Keratinocyte (primary cell): ENCODE data around the gene MXI1. TPM values are rescaled to one million over a fixed set of nuclear protein-coding genes. Genes with fewer than 3 reads are reported as not detected.
A peak's percentile ranks its signal among the peaks of the same experiment; 100 is the strongest.

Experiments
- DNase-seq: peaks from one replicate; pipeline ENCODE4 v3.0.0-alpha.2; 2011; ENCODE audit warnings: low read depth, missing footprints, low spot score
- FAIRE-seq: peaks from 2 replicates; lab custom pipeline; 2011; peaks lifted over from hg19 to GRCh38; lab: Jason Lieb, UNC
- H2AFZ ChIP-seq: 2 replicates; pipeline ENCODE4 v1.6.0; 2012; ENCODE audit warnings: low read length, control low read depth, inconsistent platforms; ENCODE audit not compliant: control insufficient read depth
- H3K27ac ChIP-seq: 2 replicates; pipeline ENCODE4 v1.5.1; 2011; ENCODE audit warnings: low read length; ENCODE audit not compliant: control insufficient read depth, insufficient read depth
- H3K27me3 ChIP-seq: 3 replicates; pipeline ENCODE4 v1.6.0; 2011; ENCODE audit warnings: low read length; ENCODE audit not compliant: control insufficient read depth, insufficient read depth; ENCODE audit errors: extremely low read depth
- H3K36me3 ChIP-seq, 2 experiments: 2 replicates in 1 of 2; 3 replicates in 1 of 2; pipeline ENCODE4 v1.5.1; 2011; ENCODE audit warnings: low read length in 2 of 2, mild to moderate bottlenecking in 1 of 2; ENCODE audit not compliant: control insufficient read depth in 2 of 2, insufficient read depth in 2 of 2; ENCODE audit errors: extremely low read depth in 1 of 2
- H3K4me1 ChIP-seq: 3 replicates; pipeline ENCODE4 v1.5.1; 2011; ENCODE audit warnings: low read length; ENCODE audit not compliant: control insufficient read depth, insufficient read depth; ENCODE audit errors: extremely low read depth
- H3K4me2 ChIP-seq: 3 replicates; pipeline ENCODE4 v1.6.0; 2011; ENCODE audit warnings: low read depth, low read length; ENCODE audit not compliant: control insufficient read depth, insufficient read depth; ENCODE audit errors: extremely low read depth
- H3K4me3 ChIP-seq, 3 experiments: fragments of 200-600 bp in 1 of 3; sonication (generic) in 1 of 3; 2 replicates in 2 of 3; 3 replicates in 1 of 3; pipeline ENCODE4 v1.5.1; 2011 to 2016; ENCODE audit warnings: low read length in 3 of 3, mild to moderate bottlenecking in 3 of 3, control low read depth in 2 of 3, inconsistent platforms in 1 of 3, low read depth in 1 of 3, mixed read lengths in 1 of 3, mixed run types in 1 of 3, moderate library complexity in 1 of 3; ENCODE audit not compliant: control insufficient read depth in 2 of 3, insufficient read depth in 2 of 3; ENCODE audit errors: extremely low read depth in 1 of 3
- H3K79me2 ChIP-seq: 2 replicates; pipeline ENCODE4 v1.6.0; 2012; ENCODE audit warnings: low read length; ENCODE audit not compliant: control insufficient read depth, insufficient read depth
- H3K9ac ChIP-seq: 3 replicates; pipeline ENCODE4 v1.6.0; 2011; ENCODE audit warnings: low read length; ENCODE audit not compliant: control insufficient read depth, insufficient read depth; ENCODE audit errors: extremely low read depth
- H3K9me1 ChIP-seq: 3 replicates; pipeline ENCODE4 v1.6.0; 2011; ENCODE audit warnings: low read length; ENCODE audit not compliant: control insufficient read depth, insufficient read depth; ENCODE audit errors: extremely low read depth
- H3K9me3 ChIP-seq: 2 replicates; pipeline ENCODE4 v1.5.1; 2012; ENCODE audit warnings: low read depth, low read length; ENCODE audit not compliant: control insufficient read depth
- H4K20me1 ChIP-seq: 3 replicates; pipeline ENCODE4 v1.6.0; 2011; ENCODE audit warnings: low read length; ENCODE audit not compliant: control insufficient read depth, insufficient read depth; ENCODE audit errors: extremely low read depth
- EZH2 ChIP-seq: IDR thresholded peaks from one replicate; pipeline ENCODE4 v1.6.1; 2012; ENCODE audit warnings: inconsistent platforms, mild to moderate bottlenecking, low read length, moderate library complexity
- dilution Hi-C: fragments of 300-500 bp; cut with MboI; formaldehyde crosslinking; loops from one replicate; pipeline ENCODE4 v1.7.0; 2020; ENCODE audit warnings: low sequenced_read_pairs; ENCODE audit not compliant: extremely low pct_ligation_motif_present
- polyA plus RNA-seq, 5 experiments: library from polyadenylated mRNA; depleted of rRNA in 3 of 5; stranded (reverse) in 3 of 5; stranded (forward) in 1 of 5; unstranded in 1 of 5; fragments of >200 nt; gene quantifications; 1 replicate in 1 of 5; 2 replicates in 3 of 5; 3 replicates in 1 of 5; pipeline versions ENCODE4 v1.2.1 to v1.2.3, GENCODE V29; 2011 to 2012; ENCODE audit warnings: missing spikeins in 2 of 5, low read depth in 1 of 5, low replicate concordance in 1 of 5
- TF ChIP-seq, protein P1 (sequence below), 3 experiments: IDR thresholded peaks in 1 of 3; conservative IDR thresholded peaks in 1 of 3; optimal IDR thresholded peaks in 1 of 3; 2 replicates in 2 of 3; 3 replicates in 1 of 3; pipeline versions ENCODE3 to v1.5.1; 2011; ENCODE audit warnings: low read length in 3 of 3, mild to moderate bottlenecking in 3 of 3, moderate library complexity in 2 of 3, control low read depth in 1 of 3, inconsistent platforms in 1 of 3; ENCODE audit not compliant: insufficient read depth in 2 of 3; ENCODE audit errors: extremely low read depth in 1 of 3

MXI1 gene
- polyA plus RNA-seq, 1 donor (not counting 4 experiments of a cell fraction or from before 2014, with no cell fraction given), result 17.8 TPM

DNA sequence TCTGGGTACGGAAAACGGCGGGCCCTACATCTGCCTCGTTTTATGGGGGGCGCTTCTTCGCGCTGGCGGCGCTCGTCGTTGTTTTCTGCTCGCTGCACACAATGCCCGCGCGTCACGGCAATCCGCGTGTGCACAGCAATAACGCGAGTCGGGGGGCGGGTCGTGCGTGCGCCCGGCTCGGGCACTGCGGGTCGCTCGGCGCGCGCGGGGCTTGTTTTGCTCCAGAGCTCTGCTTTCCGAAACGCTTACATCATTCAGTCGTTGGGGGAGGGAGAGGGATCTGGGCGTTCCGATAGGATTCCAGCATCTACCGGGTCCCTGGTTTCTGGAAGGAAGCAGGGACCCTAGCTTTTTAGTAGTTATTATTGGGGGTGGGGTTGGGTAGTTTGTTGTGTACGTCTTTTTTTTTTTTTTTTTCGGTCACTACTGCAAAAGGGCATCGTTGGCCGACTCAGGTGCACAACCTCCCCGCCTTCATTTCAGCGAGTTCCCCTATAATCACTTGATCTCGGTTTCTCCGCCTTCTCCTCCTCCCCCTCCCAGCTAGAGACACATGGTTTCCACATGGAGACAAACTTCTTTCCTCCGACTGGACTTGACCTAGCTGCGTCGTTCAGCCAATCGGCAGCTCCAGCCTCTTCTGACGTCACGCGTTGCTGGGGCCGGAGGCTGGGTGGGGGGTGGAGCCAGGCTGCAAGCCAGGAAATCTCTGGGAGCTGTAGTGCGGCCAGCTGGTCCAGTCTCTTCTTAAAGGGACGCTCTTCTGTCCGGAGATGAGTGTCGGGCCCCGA lies 3.5 kb downstream of the MXI1 start:
- FAIRE-seq, result peak; percentile 81
- no peaks in the 10 kb centered on the region for H4K20me1 ChIP-seq
- peak; percentile 92 for DNase-seq
- H3K4me1 ChIP-seq, result peaks cover 15% of the 10 kb centered on the region
- peak overlapping the region; percentile 97 for H2AFZ ChIP-seq
- dilution Hi-C loops, result no loop called here
- peak overlapping the region; percentile 59 to 88 (median 85) for H3K4me3 ChIP-seq
- no peaks in the 10 kb centered on the region for H3K9me3 ChIP-seq
- H3K9me1 ChIP-seq, result no peaks in the 10 kb centered on the region
- peak overlapping the region; percentile 100 for H3K4me2 ChIP-seq
- H3K9ac ChIP-seq, result peak overlapping the region; percentile 91
- no peaks in the 10 kb centered on the region for H3K79me2 ChIP-seq
- TF ChIP-seq EZH2, result no peak
- TF ChIP-seq, protein P1, sequence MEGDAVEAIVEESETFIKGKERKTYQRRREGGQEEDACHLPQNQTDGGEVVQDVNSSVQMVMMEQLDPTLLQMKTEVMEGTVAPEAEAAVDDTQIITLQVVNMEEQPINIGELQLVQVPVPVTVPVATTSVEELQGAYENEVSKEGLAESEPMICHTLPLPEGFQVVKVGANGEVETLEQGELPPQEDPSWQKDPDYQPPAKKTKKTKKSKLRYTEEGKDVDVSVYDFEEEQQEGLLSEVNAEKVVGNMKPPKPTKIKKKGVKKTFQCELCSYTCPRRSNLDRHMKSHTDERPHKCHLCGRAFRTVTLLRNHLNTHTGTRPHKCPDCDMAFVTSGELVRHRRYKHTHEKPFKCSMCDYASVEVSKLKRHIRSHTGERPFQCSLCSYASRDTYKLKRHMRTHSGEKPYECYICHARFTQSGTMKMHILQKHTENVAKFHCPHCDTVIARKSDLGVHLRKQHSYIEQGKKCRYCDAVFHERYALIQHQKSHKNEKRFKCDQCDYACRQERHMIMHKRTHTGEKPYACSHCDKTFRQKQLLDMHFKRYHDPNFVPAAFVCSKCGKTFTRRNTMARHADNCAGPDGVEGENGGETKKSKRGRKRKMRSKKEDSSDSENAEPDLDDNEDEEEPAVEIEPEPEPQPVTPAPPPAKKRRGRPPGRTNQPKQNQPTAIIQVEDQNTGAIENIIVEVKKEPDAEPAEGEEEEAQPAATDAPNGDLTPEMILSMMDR (optimal IDR thresholded peaks at IDR 0.05 in 1 of 3, IDR thresholded peaks at IDR 0.05 in 1 of 3, conservative IDR thresholded peaks at IDR 0.05 in 1 of 3; ENCODE audit: extremely low read depth in 1 of 3, insufficient read depth in 2 of 3, low read length in 3 of 3), result no peak
- peak overlapping the region; percentile 84 for H3K27ac ChIP-seq
- H3K27me3 ChIP-seq, result no peaks in the 10 kb centered on the region
- no peaks in the 10 kb centered on the region for H3K36me3 ChIP-seq

DNA sequence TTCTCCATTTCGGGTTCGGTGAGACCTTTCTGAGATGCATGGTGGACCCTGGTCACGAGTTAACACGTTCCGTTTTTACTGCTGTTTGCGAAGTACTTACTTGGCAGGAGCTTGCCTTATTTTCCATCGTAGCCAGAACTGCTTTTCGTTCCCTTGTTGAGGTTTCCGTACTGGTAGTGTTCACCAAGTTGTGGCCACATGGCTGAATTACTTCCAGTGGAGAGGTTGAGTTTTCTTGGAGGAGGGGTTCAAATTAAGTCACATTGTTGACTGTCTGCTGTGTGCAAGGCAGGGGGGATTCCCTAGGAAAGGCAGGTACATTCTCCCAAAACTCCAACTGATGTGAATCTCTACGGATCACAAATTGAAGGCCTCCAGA lies 4.0 kb downstream of the MXI1 start:
- Histone ChIP-seq H2AFZ (peak overlapping the region; percentile 97), H3K27me3 (no peaks in the 10 kb centered on the region), H3K4me1 (peaks cover 15% of the 10 kb centered on the region), H3K4me2 (peak overlapping the region; percentile 100), H3K27ac (peak overlapping the region; percentile 84), H3K4me3 (peak overlapping the region; percentile 59 to 88 (median 82)), H4K20me1 (no peaks in the 10 kb centered on the region), H3K9ac (peak overlapping the region; percentile 91), H3K79me2 (no peaks in the 10 kb centered on the region), H3K9me1 (no peaks in the 10 kb centered on the region), H3K36me3 (no peaks in the 10 kb centered on the region), H3K9me3 (no peaks in the 10 kb centered on the region)
- FAIRE-seq (no peak), DNase-seq (no peak)
- TF ChIP-seq EZH2, result no peak
- TF ChIP-seq, protein P1 (optimal IDR thresholded peaks at IDR 0.05 in 1 of 3, IDR thresholded peaks at IDR 0.05 in 1 of 3, conservative IDR thresholded peaks at IDR 0.05 in 1 of 3; ENCODE audit: extremely low read depth in 1 of 3, insufficient read depth in 2 of 3, low read length in 3 of 3), result no peak
- dilution Hi-C loops, result no loop called here
